KG1 (cell line): Measurements from ENCODE around the gene CACNA1B.
"Not testable (repeated sequence)": the region's sequence is repeated elsewhere in the genome, so short reads cannot be mapped to it uniquely, and the experiment has no call there.

Source experiments
- DNase-seq: peaks from one replicate; lab custom pipeline; 2025; lab: John Stamatoyannopoulos, UW

Gene CACNA1B

DNA sequence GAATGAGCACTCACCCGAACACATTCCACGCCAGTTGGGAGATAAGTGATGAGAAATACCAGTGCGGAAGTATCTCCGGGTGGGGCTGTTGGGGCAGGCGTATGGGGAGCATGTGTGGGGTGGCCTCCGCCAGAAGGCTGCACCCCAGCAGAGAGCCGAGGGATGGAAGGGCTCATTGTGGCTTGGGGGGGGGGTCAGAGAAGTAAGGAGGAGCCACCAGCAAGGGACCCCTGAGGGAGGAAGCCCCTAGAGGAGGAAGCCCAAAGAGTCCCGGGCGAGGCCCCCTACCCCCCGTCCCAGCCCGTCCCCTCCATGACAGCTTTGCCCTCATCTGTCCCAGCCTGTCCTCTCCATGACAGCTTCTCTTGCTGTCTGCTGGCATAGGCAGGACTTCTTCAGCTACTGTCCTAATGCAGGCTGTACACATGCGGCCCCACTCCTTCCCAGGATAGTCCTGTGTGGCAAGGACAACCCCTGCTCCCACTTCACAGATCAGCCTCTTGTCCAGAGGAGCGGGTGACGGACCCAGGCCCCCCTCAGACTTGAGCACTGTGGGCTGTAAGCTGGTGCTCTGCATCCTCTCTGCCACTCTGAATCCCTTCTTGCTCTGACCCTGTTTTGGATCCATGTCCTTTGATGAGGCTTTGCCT, 239.6 kb downstream of the CACNA1B start:
- DNase-seq = no peak

- no peak for DNase-seq
These were observed 240.3 kb downstream of the CACNA1B start for GRCh38 chr9:138117836-138118235.

GRCh38 chr9:138118601-138119071, 241.1 kb downstream of the CACNA1B start:
- no peak for DNase-seq

DNA sequence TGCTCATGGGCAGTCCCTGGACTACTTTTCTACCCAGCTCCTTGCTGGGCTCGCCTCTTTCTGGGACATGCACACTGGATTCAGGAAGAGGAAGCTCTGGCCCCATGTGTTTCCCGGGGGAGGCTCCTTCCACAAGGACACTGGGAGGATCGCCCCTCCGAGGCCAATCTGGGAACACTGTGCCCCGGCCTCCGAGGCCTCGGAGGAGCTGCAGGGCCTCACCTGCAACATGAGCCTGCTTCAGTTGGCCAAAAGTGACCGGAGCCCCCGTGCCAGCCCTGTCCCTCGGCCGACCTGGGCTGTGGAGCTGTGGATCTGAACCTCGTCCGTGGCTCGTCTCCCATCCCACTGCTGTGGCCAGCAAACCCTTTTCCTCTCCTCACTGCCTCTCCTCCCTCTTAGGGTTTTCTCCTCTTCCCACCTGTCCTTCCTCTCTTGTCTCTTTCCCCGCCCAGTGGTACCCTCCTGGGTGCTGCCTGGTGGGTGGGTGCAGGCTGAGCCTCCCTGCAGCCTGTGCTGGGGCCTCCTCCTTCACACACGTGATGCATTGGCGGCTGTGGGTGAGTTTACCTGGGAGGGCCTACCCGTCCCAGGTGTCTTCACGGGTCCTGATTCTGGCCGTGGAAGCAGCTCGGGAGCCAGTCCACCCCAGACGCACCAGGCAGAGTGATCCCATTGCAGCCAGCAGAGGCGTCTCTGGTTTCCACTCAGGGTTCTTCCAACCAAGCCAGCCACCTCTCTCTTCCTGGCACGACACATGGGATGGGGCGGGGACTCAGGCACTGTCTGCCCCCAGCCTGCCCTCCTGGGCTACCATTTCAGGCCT, 241.8 kb downstream of the CACNA1B start:
- DNase-seq = no peak

DNA sequence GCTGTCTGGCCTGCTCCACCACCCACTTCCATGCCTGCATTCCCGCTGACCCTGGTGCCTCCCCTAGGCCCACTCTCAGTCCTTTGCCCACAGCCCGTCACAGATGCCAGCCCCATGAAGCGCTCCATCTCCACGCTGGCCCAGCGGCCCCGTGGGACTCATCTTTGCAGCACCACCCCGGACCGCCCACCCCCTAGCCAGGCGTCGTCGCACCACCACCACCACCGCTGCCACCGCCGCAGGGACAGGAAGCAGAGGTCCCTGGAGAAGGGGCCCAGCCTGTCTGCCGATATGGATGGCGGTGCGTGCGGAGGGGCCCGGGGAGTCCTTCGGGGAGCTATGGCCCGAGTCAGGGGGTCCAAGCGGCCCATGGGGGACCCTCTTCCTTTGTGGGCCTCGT, 242.5 kb downstream of the CACNA1B start:
- no peak for DNase-seq

- no peak for DNase-seq
These were observed 243.2 kb downstream of the CACNA1B start for GRCh38 chr9:138120511-138121437.

DNA sequence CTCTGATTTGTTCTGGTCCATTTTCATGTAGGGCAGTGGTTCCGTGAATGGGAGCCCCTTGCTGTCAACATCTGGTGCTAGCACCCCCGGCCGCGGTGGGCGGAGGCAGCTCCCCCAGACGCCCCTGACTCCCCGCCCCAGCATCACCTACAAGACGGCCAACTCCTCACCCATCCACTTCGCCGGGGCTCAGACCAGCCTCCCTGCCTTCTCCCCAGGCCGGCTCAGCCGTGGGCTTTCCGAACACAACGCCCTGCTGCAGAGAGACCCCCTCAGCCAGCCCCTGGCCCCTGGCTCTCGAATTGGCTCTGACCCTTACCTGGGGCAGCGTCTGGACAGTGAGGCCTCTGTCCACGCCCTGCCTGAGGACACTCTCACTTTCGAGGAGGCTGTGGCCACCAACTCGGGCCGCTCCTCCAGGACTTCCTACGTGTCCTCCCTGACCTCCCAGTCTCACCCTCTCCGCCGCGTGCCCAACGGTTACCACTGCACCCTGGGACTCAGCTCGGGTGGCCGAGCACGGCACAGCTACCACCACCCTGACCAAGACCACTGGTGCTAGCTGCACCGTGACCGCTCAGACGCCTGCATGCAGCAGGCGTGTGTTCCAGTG, 244.0 kb downstream of the CACNA1B start:
- DNase-seq = no peak

GRCh38 chr9:138122201-138122600, 244.6 kb downstream of the CACNA1B start:
- DNase-seq = no peak

- no peak for DNase-seq
These were observed 245.1 kb downstream of the CACNA1B start for GRCh38 chr9:138122676-138123075.

DNA sequence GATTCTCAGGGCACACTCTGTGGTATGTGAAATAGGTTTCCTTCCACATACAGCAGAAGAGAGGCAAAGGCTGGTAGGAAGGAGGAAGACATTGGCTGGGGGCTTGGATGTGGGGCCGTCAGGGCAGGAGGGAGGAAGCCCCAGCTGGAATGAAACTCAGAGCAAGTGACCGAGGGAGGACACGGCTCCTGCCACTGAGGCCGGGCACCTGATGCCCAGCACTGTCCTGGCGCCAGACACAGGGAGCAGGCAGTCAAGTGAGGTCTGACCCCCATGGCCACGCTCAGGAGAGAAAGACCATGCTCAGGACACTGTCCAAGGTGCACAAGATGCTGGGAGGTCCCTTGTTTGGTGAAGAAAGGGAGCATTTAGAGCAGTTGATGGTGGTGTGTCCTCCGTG, 245.5 kb downstream of the CACNA1B start:
- DNase-seq = no peak

- not testable (repeated sequence) for DNase-seq
These were observed 248.7 kb downstream of the CACNA1B start for GRCh38 chr9:138126090-138126857.

- not testable (repeated sequence) for DNase-seq
These were observed 249.4 kb downstream of the CACNA1B start for GRCh38 chr9:138126858-138127584.

DNA sequence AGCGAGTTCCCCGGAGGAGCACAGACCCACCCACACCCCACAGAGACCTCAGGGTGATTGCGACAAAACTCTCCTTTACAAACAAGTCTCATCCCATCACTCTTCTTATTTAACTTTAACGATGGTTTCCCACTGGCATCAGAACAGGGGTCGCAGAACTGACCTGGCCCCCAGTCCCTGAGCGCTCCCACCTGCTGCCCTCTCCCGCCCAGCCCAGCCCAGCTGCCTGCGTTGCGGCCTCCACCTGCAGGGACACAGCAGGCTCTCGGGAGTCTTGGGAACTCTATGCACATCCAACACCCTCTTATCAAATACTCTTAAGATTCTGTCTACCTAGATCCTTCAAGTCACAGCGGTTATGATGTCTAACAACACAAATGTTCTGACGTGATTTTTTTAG, 250.4 kb downstream of the CACNA1B start:
- not testable (repeated sequence) for DNase-seq

DNA sequence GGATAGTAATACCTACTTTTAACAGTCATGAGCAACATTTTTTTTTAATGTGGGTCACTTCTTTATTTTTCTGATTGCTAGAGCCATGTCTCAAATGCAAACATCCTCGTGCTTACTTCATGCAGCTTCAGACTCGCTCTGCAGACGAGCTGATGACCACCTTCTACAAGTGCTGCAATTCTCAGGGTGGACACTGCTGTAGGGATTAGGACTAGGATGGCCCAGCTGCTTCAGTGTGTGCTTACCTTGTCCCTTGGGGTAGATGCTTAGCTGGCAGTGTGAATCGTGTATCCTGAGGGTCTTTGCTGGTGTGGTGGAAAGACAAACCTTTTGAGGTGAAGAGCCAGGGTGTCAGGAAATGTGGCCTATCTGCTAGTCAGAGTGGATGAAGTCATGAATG, 251.7 kb downstream of the CACNA1B start:
- DNase-seq = not testable (repeated sequence)

GRCh38 chr9:138132946-138133705, 255.5 kb downstream of the CACNA1B start:
- DNase-seq = not testable (repeated sequence)

- not testable (repeated sequence) for DNase-seq
These were observed 257.0 kb downstream of the CACNA1B start for GRCh38 chr9:138134581-138134980.

DNA sequence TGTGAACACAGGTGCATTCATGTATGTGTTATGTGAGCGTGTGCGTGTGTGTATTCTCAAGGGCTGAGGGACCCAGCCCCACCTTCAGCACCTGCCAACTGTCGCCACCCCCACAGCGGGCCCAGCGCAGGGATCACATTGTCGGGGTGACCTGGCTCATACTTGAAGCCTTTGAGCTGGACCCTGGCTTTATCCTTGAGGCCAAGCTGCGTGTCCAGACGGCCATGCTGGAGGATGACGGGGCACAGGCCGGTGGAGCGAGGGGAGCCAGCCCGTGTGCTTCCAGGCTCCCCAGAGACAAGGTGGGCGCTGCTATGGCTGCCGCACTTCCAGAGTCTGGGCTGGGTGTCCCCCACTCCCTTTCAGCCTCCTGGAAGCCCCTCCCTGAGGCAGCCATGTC, 261.5 kb downstream of the CACNA1B start:
- DNase-seq = not testable (repeated sequence)

- DNase-seq = not testable (repeated sequence)
These were observed 263.4 kb downstream of the CACNA1B start for GRCh38 chr9:138140980-138141379.

- not testable (repeated sequence) for DNase-seq
These were observed 265.1 kb downstream of the CACNA1B start for GRCh38 chr9:138142528-138143244.
